Fibroblast of lung (primary cell): ENCODE measurements around the gene LRRC10B. TPM values are rescaled to one million over a fixed set of nuclear protein-coding genes. Genes with fewer than 3 reads are reported as not detected.
A peak's percentile ranks its signal among the peaks of the same experiment; 100 is the strongest.

Experiments used
- DNase-seq, 2 donors: peaks; one replicate each; pipeline versions ENCODE4 v3.0.0 to v3.0.0-alpha.2; 2010; ENCODE audit warnings: low read depth in 2 of 2
- H2AFZ ChIP-seq: 2 replicates; pipeline ENCODE4 v1.5.1; 2012; ENCODE audit warnings: low read length, control low read depth, inconsistent platforms
- H3K27ac ChIP-seq: 2 replicates; pipeline ENCODE4 v1.5.1; 2011; ENCODE audit warnings: low read length, control low read depth; ENCODE audit not compliant: insufficient read depth
- H3K27me3 ChIP-seq: 2 replicates; pipeline ENCODE4 v1.5.1; 2011; ENCODE audit warnings: mild to moderate bottlenecking, low read length; ENCODE audit not compliant: control insufficient read depth, insufficient read depth
- H3K36me3 ChIP-seq: 2 replicates; pipeline ENCODE4 v1.5.1; 2011; ENCODE audit warnings: low read length; ENCODE audit not compliant: control insufficient read depth, insufficient read depth
- H3K4me1 ChIP-seq: 2 replicates; pipeline ENCODE4 v1.5.1; 2011; ENCODE audit warnings: low read length; ENCODE audit not compliant: control insufficient read depth, insufficient read depth; ENCODE audit errors: extremely low read depth
- H3K4me2 ChIP-seq: 2 replicates; pipeline ENCODE4 v1.5.1; 2011; ENCODE audit warnings: low read length, control low read depth; ENCODE audit not compliant: insufficient read depth; ENCODE audit errors: extremely low read depth
- H3K4me3 ChIP-seq, 4 experiments: fragments of 200-600 bp in 1 of 4; sonication (generic) in 1 of 4; replicated peaks in 1 of 4; 2 replicates each; pipeline ENCODE4 v1.5.1; 2011 to 2016; ENCODE audit warnings: low read length in 4 of 4, low read depth in 3 of 4, mild to moderate bottlenecking in 3 of 4, control low read depth in 2 of 4, inconsistent platforms in 1 of 4, mixed read lengths in 1 of 4; ENCODE audit not compliant: insufficient read depth in 1 of 4; ENCODE audit errors: control extremely low read depth in 1 of 4
- H3K79me2 ChIP-seq: 2 replicates; pipeline ENCODE4 v1.5.1; 2012; ENCODE audit warnings: mild to moderate bottlenecking, low read length, inconsistent platforms; ENCODE audit not compliant: control insufficient read depth, insufficient read depth
- H3K9ac ChIP-seq: 2 replicates; pipeline ENCODE4 v1.5.1; 2011; ENCODE audit warnings: mild to moderate bottlenecking, low read length, control low read depth; ENCODE audit not compliant: insufficient read depth
- H3K9me3 ChIP-seq: 2 replicates; pipeline ENCODE4 v1.5.1; 2012; ENCODE audit warnings: low read depth, low read length; ENCODE audit not compliant: control insufficient read depth, insufficient read depth
- H4K20me1 ChIP-seq: 2 replicates; pipeline ENCODE4 v1.5.1; 2011; ENCODE audit warnings: low read length; ENCODE audit not compliant: control insufficient read depth, insufficient read depth; ENCODE audit errors: extremely low read depth
- EZH2 ChIP-seq: IDR thresholded peaks from 2 replicates; pipeline ENCODE4 v1.5.1; 2012; ENCODE audit warnings: low read length, control low read depth, mild to moderate bottlenecking; ENCODE audit errors: missing control alignments
- polyA plus RNA-seq, 2 donors: library from polyadenylated mRNA; depleted of rRNA in 1 of 2; stranded (reverse) in 1 of 2; unstranded in 1 of 2; fragments of >200 nt; gene quantifications; 2 replicates each; pipeline ENCODE4 v1.2.1, GENCODE V29; 2011 to 2012; ENCODE audit warnings: missing spikeins in 1 of 2
- total RNA-seq: library from RNA; depleted of rRNA; stranded (reverse); fragments of >200 nt; gene quantifications from 2 replicates; pipeline ENCODE4 v1.2.1, GENCODE V29; 2014
- TF ChIP-seq, protein P1 (sequence below), 2 donors: IDR thresholded peaks in 1 of 2; conservative IDR thresholded peaks in 1 of 2; 1 replicate in 1 of 2; 2 replicates in 1 of 2; pipeline ENCODE4 v1.5.1; 2011 to 2012; ENCODE audit warnings: low read length in 2 of 2, control low read depth in 1 of 2, inconsistent platforms in 1 of 2, low read depth in 1 of 2, mild to moderate bottlenecking in 1 of 2

LRRC10B gene
- total and polyA plus RNA-seq, 2 donors (not counting 1 experiment from before 2014, with no cell fraction given), result 0.17 TPM; not detected in 1

- Histone ChIP-seq H3K4me3 (no peak overlapping the region), H3K36me3 (no peaks in the 10 kb centered on the region), H2AFZ (no peak overlapping the region), H3K4me1 (peaks cover 10% of the 10 kb centered on the region), H3K9ac (no peak overlapping the region), H3K79me2 (no peaks in the 10 kb centered on the region), H3K9me3 (no peaks in the 10 kb centered on the region), H3K4me2 (no peak overlapping the region), H3K27me3 (peaks cover 2% of the 10 kb centered on the region), H4K20me1 (no peaks in the 10 kb centered on the region), H3K27ac (no peak overlapping the region)
- no peak for TF ChIP-seq EZH2
- TF ChIP-seq, protein P1, sequence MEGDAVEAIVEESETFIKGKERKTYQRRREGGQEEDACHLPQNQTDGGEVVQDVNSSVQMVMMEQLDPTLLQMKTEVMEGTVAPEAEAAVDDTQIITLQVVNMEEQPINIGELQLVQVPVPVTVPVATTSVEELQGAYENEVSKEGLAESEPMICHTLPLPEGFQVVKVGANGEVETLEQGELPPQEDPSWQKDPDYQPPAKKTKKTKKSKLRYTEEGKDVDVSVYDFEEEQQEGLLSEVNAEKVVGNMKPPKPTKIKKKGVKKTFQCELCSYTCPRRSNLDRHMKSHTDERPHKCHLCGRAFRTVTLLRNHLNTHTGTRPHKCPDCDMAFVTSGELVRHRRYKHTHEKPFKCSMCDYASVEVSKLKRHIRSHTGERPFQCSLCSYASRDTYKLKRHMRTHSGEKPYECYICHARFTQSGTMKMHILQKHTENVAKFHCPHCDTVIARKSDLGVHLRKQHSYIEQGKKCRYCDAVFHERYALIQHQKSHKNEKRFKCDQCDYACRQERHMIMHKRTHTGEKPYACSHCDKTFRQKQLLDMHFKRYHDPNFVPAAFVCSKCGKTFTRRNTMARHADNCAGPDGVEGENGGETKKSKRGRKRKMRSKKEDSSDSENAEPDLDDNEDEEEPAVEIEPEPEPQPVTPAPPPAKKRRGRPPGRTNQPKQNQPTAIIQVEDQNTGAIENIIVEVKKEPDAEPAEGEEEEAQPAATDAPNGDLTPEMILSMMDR (conservative IDR thresholded peaks at IDR 0.05 in 1 of 2, IDR thresholded peaks at IDR 0.05 in 1 of 2; ENCODE audit: low read depth in 1 of 2, low read length in 2 of 2), result no peak
- DNase-seq, result peak in 1 of 2 donors; percentile 51
These were observed 14.1 kb upstream of the LRRC10B start for GRCh38 chr11:61494381-61494961.

DNA sequence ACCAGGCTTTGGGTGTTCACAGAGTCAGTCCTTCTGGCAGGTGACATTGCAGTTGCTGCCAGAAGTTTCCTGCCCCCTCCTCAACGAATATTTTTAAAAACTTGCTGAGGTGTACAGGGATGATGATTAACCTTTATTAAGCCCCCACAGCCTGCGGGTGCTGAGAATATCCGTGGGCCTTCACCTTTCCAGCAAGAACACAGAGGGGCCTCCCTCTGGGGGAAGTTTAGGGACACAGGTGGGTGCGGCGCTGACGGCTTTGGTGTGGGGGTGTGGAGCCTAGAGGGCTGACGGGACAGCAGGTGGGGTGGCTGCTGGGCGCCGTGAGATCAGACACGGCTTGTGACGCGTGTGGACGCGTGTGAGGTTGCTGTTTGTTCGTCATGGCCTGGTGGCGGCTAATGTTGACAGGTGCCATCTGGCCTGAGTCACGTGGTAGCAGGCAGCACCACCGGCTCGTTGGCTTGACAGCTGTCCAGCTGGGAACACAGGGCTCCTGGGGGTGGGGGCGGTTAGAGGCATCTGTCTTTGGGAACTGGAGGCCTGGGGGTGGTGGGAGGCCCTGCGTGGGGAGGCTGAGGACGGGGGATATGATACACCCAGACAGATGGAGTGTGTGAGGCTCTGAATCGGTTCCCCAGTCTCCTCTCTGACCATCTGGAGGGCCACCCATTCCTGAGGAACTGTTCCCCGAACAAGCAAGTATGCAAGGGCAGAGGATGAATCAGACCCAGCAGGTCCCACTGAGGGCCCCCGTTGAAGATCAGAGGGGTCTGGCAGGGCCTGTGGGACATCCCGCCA, 12.5 kb upstream of the LRRC10B start:
- no peaks in the 10 kb centered on the region for H4K20me1 ChIP-seq
- H3K79me2 ChIP-seq, result no peaks in the 10 kb centered on the region
- no peak overlapping the region for H2AFZ ChIP-seq
- H3K27ac ChIP-seq, result no peak overlapping the region
- H3K4me2 ChIP-seq, result no peak overlapping the region
- no peak overlapping the region for H3K9ac ChIP-seq
- H3K4me3 ChIP-seq, result no peak overlapping the region
- no peaks in the 10 kb centered on the region for H3K9me3 ChIP-seq
- TF ChIP-seq, protein P1 (conservative IDR thresholded peaks at IDR 0.05 in 1 of 2, IDR thresholded peaks at IDR 0.05 in 1 of 2; ENCODE audit: low read depth in 1 of 2, low read length in 2 of 2), result no peak
- no peak for TF ChIP-seq EZH2
- no peaks in the 10 kb centered on the region for H3K4me1 ChIP-seq
- DNase-seq, result peak in 1 of 2 donors; percentile 81
- H3K27me3 ChIP-seq, result peaks cover 2% of the 10 kb centered on the region
- H3K36me3 ChIP-seq, result no peaks in the 10 kb centered on the region

DNA sequence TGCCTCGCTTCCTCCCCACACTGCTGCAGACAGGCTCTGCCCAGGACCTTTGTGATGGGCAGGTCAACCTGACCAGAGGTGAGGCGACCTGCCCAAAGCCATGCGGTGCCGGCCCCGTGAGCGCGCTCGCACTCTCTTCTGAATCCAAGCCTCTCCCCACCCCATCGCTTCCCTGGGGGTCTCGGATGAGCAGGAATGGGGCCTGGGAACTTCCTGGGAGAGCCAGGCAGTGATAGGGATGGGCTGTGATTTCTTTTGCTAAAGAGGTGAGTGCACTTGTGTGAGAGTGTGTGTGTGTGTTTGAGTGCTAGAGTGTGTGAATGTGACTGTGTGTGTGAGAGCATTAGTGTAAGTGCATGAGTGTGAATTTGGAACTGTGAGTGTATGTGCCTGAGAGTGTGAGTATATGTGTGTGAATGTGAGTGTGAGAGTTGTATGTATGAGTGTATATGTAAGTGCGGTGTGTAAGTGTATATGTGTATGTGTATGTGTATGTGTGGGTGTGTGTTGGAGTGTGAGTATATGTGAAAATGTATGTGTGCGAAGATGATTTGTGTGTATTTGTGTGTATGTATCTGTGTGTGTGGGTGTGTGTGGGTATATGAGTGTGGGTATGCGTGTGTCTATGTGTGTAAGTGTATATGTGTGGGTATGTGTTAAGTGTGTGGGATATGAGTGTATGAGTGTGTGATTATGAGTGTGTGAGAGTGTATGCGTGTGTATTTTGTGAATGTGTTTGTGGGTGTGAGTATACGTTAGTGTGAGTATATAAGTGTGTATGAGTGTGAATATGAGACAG, 11.7 kb upstream of the LRRC10B start:
- Histone ChIP-seq H3K9ac (no peak overlapping the region), H3K4me1 (no peaks in the 10 kb centered on the region), H3K9me3 (no peaks in the 10 kb centered on the region), H4K20me1 (no peaks in the 10 kb centered on the region), H2AFZ (no peak overlapping the region), H3K36me3 (no peaks in the 10 kb centered on the region), H3K79me2 (no peaks in the 10 kb centered on the region), H3K4me3 (no peak overlapping the region), H3K27ac (no peak overlapping the region), H3K4me2 (no peak overlapping the region), H3K27me3 (peaks cover 2% of the 10 kb centered on the region)
- no peak for DNase-seq
- TF ChIP-seq, protein P1 (conservative IDR thresholded peaks at IDR 0.05 in 1 of 2, IDR thresholded peaks at IDR 0.05 in 1 of 2; ENCODE audit: low read depth in 1 of 2, low read length in 2 of 2), result no peak
- TF ChIP-seq EZH2, result no peak
